Activated CD4-positive, alpha-beta T cell treated with anti-CD3 and anti-CD28 coated beads, Interleukin-2, amount 10 ng/mL, durations not matched to agents 24 days and 14 days (primary cell): ENCODE data around the gene AKAP8L. TPM values are rescaled to one million over a fixed set of nuclear protein-coding genes. Genes with fewer than 3 reads are reported as not detected.
"Not testable (repeated sequence)": the region's sequence is repeated elsewhere in the genome, so short reads cannot be mapped to it uniquely, and the experiment has no call there.

Source experiments
- DNase-seq: peaks from one replicate; pipeline ENCODE4 v3.0.0; 2022
- H3K27ac Mint-ChIP-seq: one replicate; pipeline ENCODE4 v1.8.0; 2022; ENCODE audit warnings: mild to moderate bottlenecking, mixed read lengths
- H3K27me3 Mint-ChIP-seq: one replicate; pipeline ENCODE4 v1.8.0; 2022; ENCODE audit warnings: mixed read lengths
- H3K36me3 Mint-ChIP-seq: one replicate; pipeline ENCODE4 v1.8.0; 2022; ENCODE audit warnings: low read depth, mild to moderate bottlenecking, mixed read lengths
- H3K4me1 Mint-ChIP-seq: one replicate; pipeline ENCODE4 v1.8.0; 2021; ENCODE audit warnings: mixed read lengths
- H3K4me3 Mint-ChIP-seq: one replicate; pipeline ENCODE4 v1.8.0; 2022; ENCODE audit warnings: mild to moderate bottlenecking, moderate library complexity, mixed read lengths
- H3K9me3 Mint-ChIP-seq: one replicate; pipeline ENCODE4 v1.8.0; 2021; ENCODE audit warnings: mixed read lengths
- intact Hi-C: fragments of 100-400 bp; cut with micrococcal nuclease; formaldehyde crosslinking; loops from one replicate; pipeline ENCODE4 v1.15.1; 2023
- total RNA-seq: library from RNA; stranded (reverse); gene quantifications from 2 replicates; pipeline ENCODE4 v1.2.3, GENCODE V29; 2022

AKAP8L gene
- total RNA-seq, 1 donor from 2014 or later: 76.8 TPM

GRCh38 chr19:15337202-15337601 lies 81.6 kb downstream of the AKAP8L start:
- H3K27ac Mint-ChIP-seq: no peak overlapping the region
- no peaks in the 10 kb centered on the region for H3K27me3 Mint-ChIP-seq
- peaks cover 7% of the 10 kb centered on the region for H3K4me1 Mint-ChIP-seq
- H3K36me3 Mint-ChIP-seq: peaks cover 14% of the 10 kb centered on the region
- H3K4me3 Mint-ChIP-seq: no peak overlapping the region
- no peaks in the 10 kb centered on the region for H3K9me3 Mint-ChIP-seq
- intact Hi-C loops: no loop called here
- no peak for DNase-seq

GRCh38 chr19:15335992-15336391 lies 82.8 kb downstream of the AKAP8L start:
- DNase-seq, intact Hi-C loops, H3K27me3 Mint-ChIP-seq, H3K9me3 Mint-ChIP-seq, H3K4me3 Mint-ChIP-seq, H3K27ac Mint-ChIP-seq, H3K4me1 Mint-ChIP-seq: not testable (repeated sequence)
- H3K36me3 Mint-ChIP-seq: peaks cover 17% of the 10 kb centered on the region

GRCh38 chr19:15332311-15332996 lies 86.3 kb downstream of the AKAP8L start, which contains the start of gene BRD4:
BRD4 (minus strand) TSS chr19:15332539; CDS start chr19:15273099, 59,440 bp downstream.
- Mint-ChIP-seq H3K36me3 (peaks cover 26% of the 10 kb centered on the region), H3K4me1 (peaks cover 29% of the 10 kb centered on the region), H3K4me3 (peak within 1 kb of the TSS; percentile 96), H3K27ac (peak within 1 kb of the TSS; percentile 96), H3K27me3 (no peaks in the 10 kb centered on the region), H3K9me3 (no peaks in the 10 kb centered on the region)
- peak; percentile 95 for DNase-seq
- intact Hi-C loops: loop anchor here (5.0 kb wide), 1 partner anchor 45 kb away; the partner anchor contains the start of gene AKAP8

DNA sequence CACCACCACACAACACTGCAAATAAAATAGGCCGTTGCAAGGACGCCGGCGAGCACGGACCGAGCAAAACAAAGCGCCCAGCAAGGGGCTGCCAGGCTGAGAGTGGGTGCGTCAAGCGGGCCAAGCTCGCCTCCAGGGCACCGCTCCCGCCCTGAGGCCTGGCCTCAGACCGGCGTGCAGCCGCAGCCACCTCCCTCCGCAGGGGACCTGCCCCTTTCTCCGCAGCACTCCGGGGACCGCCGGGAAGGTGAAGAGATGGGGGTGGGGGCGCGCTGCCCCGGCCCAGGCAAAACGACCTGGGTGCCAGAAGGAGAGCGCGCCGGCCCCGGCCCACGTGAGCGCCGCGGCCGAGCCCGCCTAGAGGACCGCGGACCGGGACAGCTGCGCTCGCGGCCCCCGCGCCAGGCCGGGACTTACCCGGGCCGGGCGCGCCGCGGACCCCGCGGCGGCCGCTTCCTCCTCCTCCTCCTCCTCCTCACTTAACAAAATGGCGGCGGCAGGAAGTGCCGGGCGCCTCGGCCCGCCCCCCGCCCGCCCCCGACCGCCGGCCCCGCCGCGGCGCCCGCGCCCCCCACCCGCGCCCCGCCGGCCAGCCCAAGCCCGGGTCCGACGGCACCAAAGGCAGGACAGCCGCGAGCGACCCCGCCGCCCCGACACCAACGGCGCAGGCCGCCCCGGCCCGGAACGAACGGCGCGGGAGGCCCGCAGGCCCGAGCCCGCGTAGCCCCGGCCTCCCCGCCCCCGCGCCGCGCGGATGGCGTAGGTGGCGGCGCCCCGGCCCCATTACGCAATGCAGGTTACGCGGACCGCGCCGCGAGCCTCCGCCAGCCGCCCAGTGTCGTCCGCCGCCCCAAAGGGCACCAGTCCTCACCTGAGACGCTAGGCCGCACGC lies 87.1 kb downstream of the AKAP8L start:
- Mint-ChIP-seq H3K9me3 (no peaks in the 10 kb centered on the region), H3K4me3 (peak overlapping the region; percentile 96), H3K27me3 (no peaks in the 10 kb centered on the region), H3K36me3 (peaks cover 27% of the 10 kb centered on the region), H3K4me1 (peaks cover 37% of the 10 kb centered on the region), H3K27ac (peak overlapping the region; percentile 96)
- intact Hi-C loops: loop anchor here (2.0 to 5.0 kb wide), 2 partner anchors 31 to 46 kb away; partner anchors contain the start of gene AKAP8
- peak; percentile 89 for DNase-seq

DNA sequence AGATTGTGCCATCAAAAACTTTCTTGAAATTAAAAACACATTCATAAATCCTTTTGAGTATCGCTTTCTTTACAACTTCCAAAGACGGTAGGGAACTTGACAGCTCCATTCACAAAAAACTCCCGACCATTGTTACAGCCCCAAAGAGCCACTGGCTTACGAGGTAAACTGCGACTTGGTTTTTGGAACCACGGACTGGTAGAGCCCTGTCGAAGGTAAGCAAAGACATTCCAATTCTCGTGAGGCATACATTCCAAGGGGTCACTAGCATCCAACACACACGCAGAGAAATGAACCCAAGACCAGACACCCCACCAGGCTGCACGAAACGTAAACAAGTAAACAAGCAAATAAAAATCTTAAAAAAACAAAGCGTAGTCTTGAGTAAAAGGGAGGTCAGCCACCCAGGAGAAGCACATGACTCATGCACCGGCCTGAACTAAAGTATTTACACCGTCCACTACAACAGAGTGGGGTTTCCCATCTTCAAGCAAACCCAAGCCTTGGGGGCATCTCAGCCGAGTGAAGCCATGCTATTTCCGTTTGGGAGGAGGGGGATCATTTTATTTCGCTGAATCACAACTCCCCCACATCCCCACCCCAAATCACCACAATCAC lies 87.9 kb downstream of the AKAP8L start:
- DNase-seq: no peak
- peaks cover 40% of the 10 kb centered on the region for H3K4me1 Mint-ChIP-seq
- peaks cover 27% of the 10 kb centered on the region for H3K36me3 Mint-ChIP-seq

More for the DNA sequence above, 87.9 kb downstream of the AKAP8L start:
- H3K27me3 Mint-ChIP-seq: no peaks in the 10 kb centered on the region
- peak overlapping the region; percentile 96 for H3K4me3 Mint-ChIP-seq
- H3K9me3 Mint-ChIP-seq: no peaks in the 10 kb centered on the region
- peak overlapping the region; percentile 96 for H3K27ac Mint-ChIP-seq
- intact Hi-C loops: loop anchor here (2.0 to 5.0 kb wide), 2 partner anchors 30 to 46 kb away; partner anchors contain the start of gene AKAP8

Other genes with a start within 250 kb of the AKAP8L start
- not detected in 2 replicates for gene NOTCH3, start 218.0 kb downstream of the AKAP8L start, total RNA-seq
- gene EPHX3, start 186.5 kb downstream of the AKAP8L start, total RNA-seq: 0.09 and 0.16 TPM in 2 replicates
- 109 TPM in 2 replicates for gene BRD4, start 86.4 kb downstream of the AKAP8L start, total RNA-seq
- 55.4 and 56.2 TPM in 2 replicates for gene AKAP8, start 39.2 kb downstream of the AKAP8L start, total RNA-seq
- gene WIZ, start 31.0 kb upstream of the AKAP8L start, total RNA-seq: 36.3 and 36.5 TPM in 2 replicates
- gene RASAL3, start 45.6 kb upstream of the AKAP8L start, total RNA-seq: 110 and 114 TPM in 2 replicates
- gene PGLYRP2, start 60.5 kb upstream of the AKAP8L start, total RNA-seq: not detected in 2 replicates
- gene CYP4F22, start 89.5 kb upstream of the AKAP8L start, total RNA-seq: 0.09 and 0.12 TPM in 2 replicates
- not detected in 2 replicates for gene CYP4F8, start 196.2 kb upstream of the AKAP8L start, total RNA-seq
- 0.09 TPM in 1 of 2 replicates, not detected in the other for gene CYP4F3, start 221.9 kb upstream of the AKAP8L start, total RNA-seq